Measurements from ENCODE around the gene KCNN3.
"Not testable (repeated sequence)": the region's sequence is repeated elsewhere in the genome, so short reads cannot be mapped to it uniquely, and the experiment has no call there.

KCNN3 gene

GRCh38 chr1:154682254-154682653 is 187.8 kb downstream of the KCNN3 start:
- Histone ChIP-seq H3K9ac (ENCODE audit: low read length in 5 of 5) (no peak overlapping the region), H3K27me3 (ENCODE audit: control insufficient read depth in 5 of 5, insufficient read depth in 4 of 5, low read length in 5 of 5) (peaks cover 0 to 5% (median 0%) of the 10 kb centered on the region in 5 donors)

GRCh38 chr1:154677844-154678243 is 192.2 kb downstream of the KCNN3 start:
- not testable (repeated sequence) for H3K36me3 ChIP-seq (ENCODE audit: control insufficient read depth in 5 of 5, insufficient read depth in 5 of 5, low read length in 5 of 5); H3K9me3 ChIP-seq (ENCODE audit: control insufficient read depth in 5 of 5, low read length in 5 of 5); H3K9ac ChIP-seq (ENCODE audit: low read length in 5 of 5); H3K27ac ChIP-seq (ENCODE audit: low read depth, low read length); H3K4me3 ChIP-seq (ENCODE audit: low read depth in 1 of 5, low read length in 5 of 5); H3K27me3 ChIP-seq (ENCODE audit: control insufficient read depth in 5 of 5, insufficient read depth in 4 of 5, low read length in 5 of 5); H3K4me1 ChIP-seq (ENCODE audit: control insufficient read depth in 5 of 5, insufficient read depth in 5 of 5, low read length in 5 of 5)

More at GRCh38 chr1:154682254-154682653, 187.8 kb downstream of the KCNN3 start:
- Histone ChIP-seq H3K9me3 (ENCODE audit: control insufficient read depth in 5 of 5, low read length in 5 of 5) (no peaks in the 10 kb centered on the region), H3K4me3 (ENCODE audit: low read depth in 1 of 5, low read length in 5 of 5) (no peak overlapping the region), H3K4me1 (ENCODE audit: control insufficient read depth in 5 of 5, insufficient read depth in 5 of 5, low read length in 5 of 5) (no peaks in the 10 kb centered on the region), H3K27ac (ENCODE audit: low read depth, low read length) (no peak overlapping the region), H3K36me3 (ENCODE audit: control insufficient read depth in 5 of 5, insufficient read depth in 5 of 5, low read length in 5 of 5) (no peaks in the 10 kb centered on the region)

GRCh38 chr1:154676847-154677246 is 193.2 kb downstream of the KCNN3 start:
- not testable (repeated sequence) for H3K36me3 ChIP-seq (ENCODE audit: control insufficient read depth in 5 of 5, insufficient read depth in 5 of 5, low read length in 5 of 5); H3K4me3 ChIP-seq (ENCODE audit: low read depth in 1 of 5, low read length in 5 of 5); H3K27me3 ChIP-seq (ENCODE audit: control insufficient read depth in 5 of 5, insufficient read depth in 4 of 5, low read length in 5 of 5); H3K9ac ChIP-seq (ENCODE audit: low read length in 5 of 5); H3K27ac ChIP-seq (ENCODE audit: low read depth, low read length); H3K4me1 ChIP-seq (ENCODE audit: control insufficient read depth in 5 of 5, insufficient read depth in 5 of 5, low read length in 5 of 5); H3K9me3 ChIP-seq (ENCODE audit: control insufficient read depth in 5 of 5, low read length in 5 of 5)

GRCh38 chr1:154674456-154674855 is 195.6 kb downstream of the KCNN3 start:
- H3K9me3 ChIP-seq (ENCODE audit: control insufficient read depth in 5 of 5, low read length in 5 of 5); H3K27ac ChIP-seq (ENCODE audit: low read depth, low read length); H3K27me3 ChIP-seq (ENCODE audit: control insufficient read depth in 5 of 5, insufficient read depth in 4 of 5, low read length in 5 of 5); H3K9ac ChIP-seq (ENCODE audit: low read length in 5 of 5); H3K4me3 ChIP-seq (ENCODE audit: low read depth in 1 of 5, low read length in 5 of 5); H3K4me1 ChIP-seq (ENCODE audit: control insufficient read depth in 5 of 5, insufficient read depth in 5 of 5, low read length in 5 of 5); H3K36me3 ChIP-seq (ENCODE audit: control insufficient read depth in 5 of 5, insufficient read depth in 5 of 5, low read length in 5 of 5): not testable (repeated sequence)

GRCh38 chr1:154672245-154672644 is 197.8 kb downstream of the KCNN3 start:
- H3K27ac ChIP-seq (ENCODE audit: low read depth, low read length); H3K36me3 ChIP-seq (ENCODE audit: control insufficient read depth in 5 of 5, insufficient read depth in 5 of 5, low read length in 5 of 5); H3K9me3 ChIP-seq (ENCODE audit: control insufficient read depth in 5 of 5, low read length in 5 of 5); H3K9ac ChIP-seq (ENCODE audit: low read length in 5 of 5); H3K27me3 ChIP-seq (ENCODE audit: control insufficient read depth in 5 of 5, insufficient read depth in 4 of 5, low read length in 5 of 5); H3K4me1 ChIP-seq (ENCODE audit: control insufficient read depth in 5 of 5, insufficient read depth in 5 of 5, low read length in 5 of 5); H3K4me3 ChIP-seq (ENCODE audit: low read depth in 1 of 5, low read length in 5 of 5): not testable (repeated sequence)

GRCh38 chr1:154671412-154671811 is 198.7 kb downstream of the KCNN3 start:
- not testable (repeated sequence) for H3K4me3 ChIP-seq (ENCODE audit: low read depth in 1 of 5, low read length in 5 of 5); H3K27ac ChIP-seq (ENCODE audit: low read depth, low read length); H3K36me3 ChIP-seq (ENCODE audit: control insufficient read depth in 5 of 5, insufficient read depth in 5 of 5, low read length in 5 of 5)

GRCh38 chr1:154670310-154671270 is 199.5 kb downstream of the KCNN3 start:
- H3K27ac ChIP-seq (ENCODE audit: low read depth, low read length); H3K36me3 ChIP-seq (ENCODE audit: control insufficient read depth in 5 of 5, insufficient read depth in 5 of 5, low read length in 5 of 5); H3K4me1 ChIP-seq (ENCODE audit: control insufficient read depth in 5 of 5, insufficient read depth in 5 of 5, low read length in 5 of 5); H3K9me3 ChIP-seq (ENCODE audit: control insufficient read depth in 5 of 5, low read length in 5 of 5); H3K4me3 ChIP-seq (ENCODE audit: low read depth in 1 of 5, low read length in 5 of 5); H3K9ac ChIP-seq (ENCODE audit: low read length in 5 of 5); H3K27me3 ChIP-seq (ENCODE audit: control insufficient read depth in 5 of 5, insufficient read depth in 4 of 5, low read length in 5 of 5): not testable (repeated sequence)

More at GRCh38 chr1:154671412-154671811, 198.7 kb downstream of the KCNN3 start:
- not testable (repeated sequence) for H3K4me1 ChIP-seq (ENCODE audit: control insufficient read depth in 5 of 5, insufficient read depth in 5 of 5, low read length in 5 of 5); H3K9ac ChIP-seq (ENCODE audit: low read length in 5 of 5); H3K27me3 ChIP-seq (ENCODE audit: control insufficient read depth in 5 of 5, insufficient read depth in 4 of 5, low read length in 5 of 5); H3K9me3 ChIP-seq (ENCODE audit: control insufficient read depth in 5 of 5, low read length in 5 of 5)

- Histone ChIP-seq H3K9ac (ENCODE audit: low read length in 5 of 5) (no peak overlapping the region), H3K27ac (ENCODE audit: low read depth, low read length) (no peak overlapping the region)
These were observed 200.4 kb downstream of the KCNN3 start for GRCh38 chr1:154669464-154670282.

GRCh38 chr1:154666051-154666790 is 203.9 kb downstream of the KCNN3 start:
- Histone ChIP-seq H3K9ac (ENCODE audit: low read length in 5 of 5) (no peak overlapping the region), H3K36me3 (ENCODE audit: control insufficient read depth in 5 of 5, insufficient read depth in 5 of 5, low read length in 5 of 5) (no peaks in the 10 kb centered on the region), H3K4me1 (ENCODE audit: control insufficient read depth in 5 of 5, insufficient read depth in 5 of 5, low read length in 5 of 5) (no peaks in the 10 kb centered on the region), H3K27ac (ENCODE audit: low read depth, low read length) (no peak overlapping the region), H3K9me3 (ENCODE audit: control insufficient read depth in 5 of 5, low read length in 5 of 5) (no peaks in the 10 kb centered on the region), H3K4me3 (ENCODE audit: low read depth in 1 of 5, low read length in 5 of 5) (no peak overlapping the region), H3K27me3 (ENCODE audit: control insufficient read depth in 5 of 5, insufficient read depth in 4 of 5, low read length in 5 of 5) (no peaks in the 10 kb centered on the region)

More at GRCh38 chr1:154669464-154670282, 200.4 kb downstream of the KCNN3 start:
- no peaks in the 10 kb centered on the region for H3K27me3 ChIP-seq (ENCODE audit: control insufficient read depth in 5 of 5, insufficient read depth in 4 of 5, low read length in 5 of 5)
- no peaks in the 10 kb centered on the region for H3K4me1 ChIP-seq (ENCODE audit: control insufficient read depth in 5 of 5, insufficient read depth in 5 of 5, low read length in 5 of 5)
- H3K4me3 ChIP-seq (ENCODE audit: low read depth in 1 of 5, low read length in 5 of 5) = no peak overlapping the region
- no peaks in the 10 kb centered on the region for H3K9me3 ChIP-seq (ENCODE audit: control insufficient read depth in 5 of 5, low read length in 5 of 5)
- H3K36me3 ChIP-seq (ENCODE audit: control insufficient read depth in 5 of 5, insufficient read depth in 5 of 5, low read length in 5 of 5) = no peaks in the 10 kb centered on the region

Measured in subcutaneous abdominal adipose tissue (tissue), 5 donors.